Pancreas (tissue), 10 donors: ENCODE data around the gene EXOC6. TPM values are rescaled to one million over a fixed set of nuclear protein-coding genes. Genes with fewer than 3 reads are reported as not detected.

Experiments used
- ATAC-seq, 4 donors: fragments of 200-7000 bp; cut with Tn5 transposase; one replicate each; pipeline versions ENCODE4 v1.8.0 to v1.9.1; 2020; ENCODE audit warnings: mild to moderate bottlenecking in 4 of 4, moderate library complexity in 4 of 4
- DNase-seq, 6 donors: peaks; one replicate each; pipeline ENCODE4 v3.0.0-alpha.2; 2020
- FAIRE-seq: peaks from 2 replicates; lab custom pipeline; 2012; peaks lifted over from hg19 to GRCh38; lab: Jason Lieb, UNC
- H3K27ac ChIP-seq, 4 donors: fragments of 200-600 bp; sonication (generic); 1 replicate in 3 of 4; 2 replicates in 1 of 4; pipeline versions ENCODE4 v1.5.0 to v1.8.0; 2020
- H3K27me3 ChIP-seq, 4 donors: fragments of 200-600 bp; one replicate each; pipeline ENCODE4 v1.8.0; 2021
- H3K36me3 ChIP-seq, 3 donors: fragments of 200-600 bp; sonication (generic) in 1 of 3; one replicate each; pipeline versions ENCODE4 v1.5.0 to v1.8.0; 2020 to 2021
- H3K4me1 ChIP-seq, 3 donors: fragments of 200-600 bp; one replicate each; pipeline ENCODE4 v1.8.0; 2021
- H3K4me3 ChIP-seq, 4 donors: fragments of 200-600 bp; sonication (generic) in 2 of 4; one replicate each; pipeline versions ENCODE4 v1.5.0 to v1.8.0; 2020 to 2021
- H3K9me3 ChIP-seq, 4 donors: fragments of 200-600 bp; one replicate each; pipeline ENCODE4 v1.8.0; 2021
- CTCF ChIP-seq, 4 donors: fragments of 200-600 bp; sonication (generic) in 3 of 4; IDR thresholded peaks; one replicate each; pipeline versions ENCODE4 v1.5.0 to v1.8.0; 2021; ENCODE audit warnings: antibody characterized with exemption in 4 of 4
- WGBS, 2 donors: extraction: QIAGEN DNeasy Blood & Tissue Kit; methylation state at CpG; one replicate each; pipeline ENCODE4 v1.1.7; 2013; 5-methylcytosine and 5-hydroxymethylcytosine counted together
- intact Hi-C, 3 donors: fragments of 100-400 bp; cut with DNase I; formaldehyde crosslinking; loops; one replicate each; pipeline versions ENCODE4 v1.11.1 to v1.14.2; 2022
- polyA plus RNA-seq, 2 donors: library from polyadenylated mRNA; stranded (reverse); fragments of 200-250 nt; gene quantifications; one replicate each; pipeline ENCODE4 v1.2.3, GENCODE V29; 2013
- total RNA-seq, 6 donors: library from RNA; stranded (reverse); fragmentation: NEBNext Ultra II Directional in 4 of 6; extraction: Animal tissue kit (Norgen Biotek cat#: 25700) in 4 of 6; gene quantifications; one replicate each; pipeline versions ENCODE4 v1.2.1 to v1.2.4, GENCODE V29; 2021 to 2023
- donor health status: healthy with polysubstance abuse.
- donor health status: DM: no; HTN: no; CAD: no; lungs with moderate emphysema.
- donor health status: DM: no; HTN: no; CAD: no.
- donor health status: control.
- donor health status: control.
- donor health status: Bipolar disorder and iron deficiency.
- donor health status: DM: yes; HTN: yes; CAD: no.
- donor health status: DM: no; HTN: no; CAD: no.
- donor health status: DM: no; HTN: no; CAD: no.
- donor health status: DM: yes; HTN: yes; CAD: no.

EXOC6 gene
- total and polyA plus RNA-seq, 8 donors, result 4.2 to 10.3 (median 7.3) TPM

- DNase-seq (no peak), ATAC-seq (no peak), FAIRE-seq (no peak)
- no peaks in the 10 kb centered on the region for H3K4me1 ChIP-seq
- TF ChIP-seq CTCF (IDR thresholded peaks at IDR 0.05), result no peak
- H3K27ac ChIP-seq, result no peak overlapping the region
- no peak overlapping the region for H3K4me3 ChIP-seq
- H3K36me3 ChIP-seq, result no peaks in the 10 kb centered on the region
- no peaks in the 10 kb centered on the region for H3K27me3 ChIP-seq
- H3K9me3 ChIP-seq, result no peaks in the 10 kb centered on the region
- intact Hi-C loops, result no loop called here
Measured at GRCh38 chr10:92920866-92921265, 72.5 kb downstream of the EXOC6 start.

- FAIRE-seq (no peak), DNase-seq (no peak), ATAC-seq (no peak)
- 99 to 100% methylated on average over 1 of the region's 1 CpG for WGBS, 2 donors
- intact Hi-C loops, result no loop called here
- Histone ChIP-seq H3K27ac (no peak overlapping the region), H3K27me3 (no peaks in the 10 kb centered on the region), H3K4me1 (no peaks in the 10 kb centered on the region), H3K36me3 (no peaks in the 10 kb centered on the region), H3K9me3 (no peaks in the 10 kb centered on the region), H3K4me3 (no peak overlapping the region)
- no peak for TF ChIP-seq CTCF (IDR thresholded peaks at IDR 0.05)
Measured at GRCh38 chr10:92923416-92923815, 75.1 kb downstream of the EXOC6 start.

DNA sequence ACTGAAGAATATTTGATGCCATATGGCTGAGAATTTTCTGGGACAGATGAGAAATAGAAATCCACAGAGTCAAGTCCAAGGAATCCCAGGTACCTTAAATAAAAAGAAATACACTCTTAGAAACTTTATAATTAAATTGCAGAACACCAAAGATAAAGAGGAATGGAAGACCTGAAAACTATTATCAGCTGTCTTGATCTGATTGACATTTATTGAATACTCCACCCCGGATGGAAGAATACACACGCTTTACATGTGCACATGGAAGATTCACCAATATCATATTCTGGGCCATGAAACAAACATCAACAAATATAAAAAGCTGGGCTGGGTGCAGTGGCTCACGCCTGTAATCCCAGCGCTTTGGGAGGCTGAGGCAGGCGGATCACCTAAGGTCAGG, 81.6 kb downstream of the EXOC6 start:
- Histone ChIP-seq H3K9me3 (no peaks in the 10 kb centered on the region), H3K4me3 (no peak overlapping the region), H3K36me3 (peaks cover 0 to 4% (median 0%) of the 10 kb centered on the region in 3 donors), H3K27ac (no peak overlapping the region), H3K4me1 (no peaks in the 10 kb centered on the region), H3K27me3 (no peaks in the 10 kb centered on the region)
- TF ChIP-seq CTCF (IDR thresholded peaks at IDR 0.05), result no peak
- 97 to 98% methylated on average over 5 of the region's 5 CpGs for WGBS, 2 donors
- DNase-seq (no peak), FAIRE-seq (no peak), ATAC-seq (no peak)
- intact Hi-C loops, result no loop called here

- Histone ChIP-seq H3K27me3 (no peaks in the 10 kb centered on the region), H3K27ac (no peak overlapping the region), H3K36me3 (peaks cover 0 to 4% (median 0%) of the 10 kb centered on the region in 3 donors), H3K4me1 (no peaks in the 10 kb centered on the region), H3K4me3 (no peak overlapping the region), H3K9me3 (no peaks in the 10 kb centered on the region)
- FAIRE-seq (no peak), DNase-seq (no peak), ATAC-seq (no peak)
- intact Hi-C loops, result no loop called here
- 33 to 78% methylated on average over 1 of the region's 1 CpG for WGBS, 2 donors
- no peak for TF ChIP-seq CTCF (IDR thresholded peaks at IDR 0.05)
Measured at GRCh38 chr10:92931597-92931996, 83.3 kb downstream of the EXOC6 start.

DNA sequence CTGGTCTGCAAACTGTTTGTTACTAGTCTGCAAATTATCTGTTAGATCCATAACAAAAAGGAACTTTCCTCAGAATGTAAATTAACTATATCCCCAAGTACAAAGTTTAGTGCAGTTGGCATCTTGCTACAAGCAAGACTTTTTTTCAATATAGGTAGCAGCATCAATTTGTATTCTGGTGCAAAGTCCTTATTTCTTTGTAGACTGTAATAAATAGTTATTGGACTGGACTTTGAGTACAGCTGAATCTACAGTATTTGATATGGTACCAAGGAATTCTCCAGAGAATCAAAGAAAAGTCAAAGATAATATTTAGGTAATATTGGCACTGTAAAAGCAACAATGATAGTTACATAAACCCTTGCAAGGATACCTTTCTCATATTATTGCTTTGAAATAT, 89.6 kb downstream of the EXOC6 start:
- H3K27me3 ChIP-seq, result no peaks in the 10 kb centered on the region
- ATAC-seq, result no peak
- no peak for TF ChIP-seq CTCF (IDR thresholded peaks at IDR 0.05)
- DNase-seq, result no peak
- H3K4me3 ChIP-seq, result no peak overlapping the region
- H3K9me3 ChIP-seq, result no peaks in the 10 kb centered on the region
- no peaks in the 10 kb centered on the region for H3K4me1 ChIP-seq
- H3K27ac ChIP-seq, result no peak overlapping the region
- H3K36me3 ChIP-seq, result no peaks in the 10 kb centered on the region
- intact Hi-C loops, result no loop called here
- FAIRE-seq, result no peak
